ENCODE results near the gene VENTX. TPM values are rescaled to one million over a fixed set of nuclear protein-coding genes. Genes with fewer than 3 reads are reported as not detected.
"Not testable (repeated sequence)": the region's sequence is repeated elsewhere in the genome, so short reads cannot be mapped to it uniquely, and the experiment has no call there.

VENTX gene
- total RNA-seq, 1 experiment from 2014 or later, result 25.0 TPM

- peak overlapping the region; percentile 58 for H3K4me3 ChIP-seq (ENCODE audit: insufficient read depth, low read depth, low read length)
- no peak for DNase-seq
- no peaks in the 10 kb centered on the region for H3K36me3 ChIP-seq (replicated peaks; ENCODE audit: control insufficient read depth, insufficient read depth, low read length)
- peaks cover 44% of the 10 kb centered on the region for H3K27me3 ChIP-seq (ENCODE audit: control insufficient read depth, insufficient read depth, low read length)
Measured at GRCh38 chr10:133231244-133231945, 6.3 kb upstream of the VENTX start.

GRCh38 chr10:133231946-133232574, 5.6 kb upstream of the VENTX start:
- no peak for DNase-seq
- peak overlapping the region; percentile 58 for H3K4me3 ChIP-seq (ENCODE audit: insufficient read depth, low read depth, low read length)
- H3K27me3 ChIP-seq (ENCODE audit: control insufficient read depth, insufficient read depth, low read length), result peaks cover 51% of the 10 kb centered on the region
- H3K36me3 ChIP-seq (replicated peaks; ENCODE audit: control insufficient read depth, insufficient read depth, low read length), result no peaks in the 10 kb centered on the region

- not testable (repeated sequence) for DNase-seq; H3K4me3 ChIP-seq (ENCODE audit: insufficient read depth, low read depth, low read length); H3K36me3 ChIP-seq (replicated peaks; ENCODE audit: control insufficient read depth, insufficient read depth, low read length)
- peaks cover 49% of the 10 kb centered on the region for H3K27me3 ChIP-seq (ENCODE audit: control insufficient read depth, insufficient read depth, low read length)
Measured at GRCh38 chr10:133234796-133235195, 2.9 kb upstream of the VENTX start.

- peaks cover 47% of the 10 kb centered on the region for H3K27me3 ChIP-seq (ENCODE audit: control insufficient read depth, insufficient read depth, low read length)
- no peaks in the 10 kb centered on the region for H3K36me3 ChIP-seq (replicated peaks; ENCODE audit: control insufficient read depth, insufficient read depth, low read length)
- H3K4me3 ChIP-seq (ENCODE audit: insufficient read depth, low read depth, low read length), result peak overlapping the region; percentile 62
- DNase-seq, result peak; percentile 85
Measured at GRCh38 chr10:133235265-133235855, 2.3 kb upstream of the VENTX start.

DNA sequence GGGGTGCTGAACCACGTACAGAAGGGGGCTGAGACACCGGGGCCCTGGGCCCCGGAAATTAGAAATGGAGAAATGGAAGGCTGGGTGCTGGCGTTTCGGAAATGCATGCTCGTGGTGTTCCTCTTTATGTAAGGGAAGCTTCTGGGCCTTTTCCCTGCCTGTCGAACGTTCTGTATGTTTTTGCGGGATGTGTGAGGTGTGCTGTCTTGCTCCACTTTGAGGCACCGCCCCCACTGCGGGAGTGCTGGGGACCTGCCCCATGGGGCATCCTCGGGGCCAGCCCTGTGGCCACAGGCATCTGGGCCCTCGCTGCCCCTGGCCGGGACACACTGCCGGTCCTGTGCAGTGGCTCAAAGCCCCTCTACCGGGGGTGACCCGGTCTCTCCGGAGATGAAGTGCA, 1.7 kb upstream of the VENTX start:
- Histone ChIP-seq H3K27me3 (ENCODE audit: control insufficient read depth, insufficient read depth, low read length) (peaks cover 43% of the 10 kb centered on the region), H3K36me3 (replicated peaks; ENCODE audit: control insufficient read depth, insufficient read depth, low read length) (no peaks in the 10 kb centered on the region), H3K4me3 (ENCODE audit: insufficient read depth, low read depth, low read length) (peak overlapping the region; percentile 62)
- DNase-seq, result peak; percentile 81

DNA sequence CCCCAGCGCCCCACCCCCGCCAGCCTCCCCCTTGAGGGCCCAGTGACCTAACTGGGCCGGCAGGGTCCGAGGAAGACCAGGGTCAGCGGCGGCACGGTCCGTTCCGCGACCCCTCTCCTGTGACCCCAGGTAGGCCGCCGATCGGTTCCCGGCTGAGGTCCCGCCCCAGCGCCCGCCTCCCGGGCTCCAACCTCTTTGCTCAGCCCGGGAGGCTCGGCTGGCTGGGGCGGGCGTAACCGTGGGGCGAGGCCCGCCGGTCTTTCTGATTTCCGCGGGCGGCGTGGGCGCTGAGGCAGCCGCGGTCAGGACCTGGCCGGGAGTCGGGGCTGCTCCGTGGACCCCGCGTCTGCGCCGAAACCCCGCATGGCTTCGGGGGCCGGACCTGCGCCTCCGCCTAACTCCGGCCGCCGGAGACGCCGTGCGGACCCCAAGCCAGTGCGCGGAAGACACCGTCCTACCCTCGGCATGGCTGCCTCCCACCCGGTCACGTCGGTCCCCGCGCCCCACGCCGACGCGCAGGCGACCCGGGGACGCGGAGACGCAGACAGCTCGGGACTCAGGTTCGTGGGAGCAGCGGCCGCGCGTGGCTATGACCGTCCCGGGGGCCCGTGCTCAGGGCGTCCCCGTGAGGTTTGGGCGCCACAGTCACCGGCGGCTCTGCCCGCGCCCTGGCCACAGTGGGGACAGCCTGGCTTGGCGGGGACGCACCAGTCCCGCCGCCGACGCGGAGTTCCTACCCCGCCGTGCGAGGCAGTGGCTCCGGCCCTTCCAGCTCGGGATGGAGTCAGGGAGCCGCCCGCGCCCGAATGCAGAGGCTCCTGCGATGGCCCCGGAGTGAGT, 1.0 kb upstream of the VENTX start:
- peak; percentile 89 for DNase-seq
- peak overlapping the region; percentile 62 for H3K4me3 ChIP-seq (ENCODE audit: insufficient read depth, low read depth, low read length)

DNA sequence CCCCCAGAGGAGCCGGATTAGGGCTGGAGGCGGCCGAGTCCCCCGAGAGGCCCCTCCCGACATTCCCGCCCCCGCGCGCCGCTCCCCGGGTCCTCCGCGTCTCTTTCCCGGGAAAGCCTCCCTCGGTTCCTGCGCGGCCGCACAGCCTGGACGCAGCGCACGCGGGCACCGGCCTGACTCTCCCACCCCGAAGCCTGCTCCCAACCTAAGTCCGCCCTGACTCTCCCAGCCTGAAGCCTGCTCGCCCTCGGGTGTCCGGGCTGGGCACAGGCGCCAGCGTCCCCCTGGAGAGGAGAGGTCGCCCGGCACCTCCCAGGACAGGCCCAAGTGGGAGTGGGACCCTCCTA, 441 bp upstream of the VENTX start:
- Histone ChIP-seq H3K36me3 (replicated peaks; ENCODE audit: control insufficient read depth, insufficient read depth, low read length) (no peaks in the 10 kb centered on the region; the same call in 1 of the 2 replicates), H3K27me3 (ENCODE audit: control insufficient read depth, insufficient read depth, low read length) (peaks cover 33% of the 10 kb centered on the region), H3K4me3 (ENCODE audit: insufficient read depth, low read depth, low read length) (peak overlapping the region; percentile 62)
- peak; percentile 90 for DNase-seq

More for the DNA sequence above, 1.0 kb upstream of the VENTX start:
- H3K27me3 ChIP-seq (ENCODE audit: control insufficient read depth, insufficient read depth, low read length), result peaks cover 37% of the 10 kb centered on the region
- H3K36me3 ChIP-seq (replicated peaks; ENCODE audit: control insufficient read depth, insufficient read depth, low read length), result no peaks in the 10 kb centered on the region; the same call in 1 of the 2 replicates

- Histone ChIP-seq H3K36me3 (replicated peaks; ENCODE audit: control insufficient read depth, insufficient read depth, low read length) (no peaks in the 10 kb centered on the region; the same call in 1 of the 2 replicates), H3K27me3 (ENCODE audit: control insufficient read depth, insufficient read depth, low read length) (peaks cover 30% of the 10 kb centered on the region), H3K4me3 (ENCODE audit: insufficient read depth, low read depth, low read length) (peak overlapping the region; percentile 62)
- DNase-seq, result no peak
Measured at GRCh38 chr10:133238466-133238804, 780 bp downstream of the VENTX start.

- DNase-seq, result no peak
- no peaks in the 10 kb centered on the region; the same call in 1 of the 2 replicates for H3K36me3 ChIP-seq (replicated peaks; ENCODE audit: control insufficient read depth, insufficient read depth, low read length)
- H3K27me3 ChIP-seq (ENCODE audit: control insufficient read depth, insufficient read depth, low read length), result peaks cover 29% of the 10 kb centered on the region
- no peak overlapping the region for H3K4me3 ChIP-seq (ENCODE audit: insufficient read depth, low read depth, low read length)
Measured at GRCh38 chr10:133239990-133240389, 2.3 kb downstream of the VENTX start.

GRCh38 chr10:133241501-133242205, 4.0 kb downstream of the VENTX start:
- DNase-seq, result no peak
- Histone ChIP-seq H3K27me3 (ENCODE audit: control insufficient read depth, insufficient read depth, low read length) (peaks cover 13% of the 10 kb centered on the region), H3K36me3 (replicated peaks; ENCODE audit: control insufficient read depth, insufficient read depth, low read length) (no peaks in the 10 kb centered on the region; the same call in 1 of the 2 replicates), H3K4me3 (ENCODE audit: insufficient read depth, low read depth, low read length) (no peak overlapping the region)

- Histone ChIP-seq H3K36me3 (replicated peaks; ENCODE audit: control insufficient read depth, insufficient read depth, low read length) (no peaks in the 10 kb centered on the region; the same call in 1 of the 2 replicates), H3K4me3 (ENCODE audit: insufficient read depth, low read depth, low read length) (no peak overlapping the region), H3K27me3 (ENCODE audit: control insufficient read depth, insufficient read depth, low read length) (peaks cover 4% of the 10 kb centered on the region; the same call in 1 of the 2 replicates)
- no peak for DNase-seq
Measured at GRCh38 chr10:133242611-133243356, 5.1 kb downstream of the VENTX start.

- no peak overlapping the region for H3K4me3 ChIP-seq (ENCODE audit: insufficient read depth, low read depth, low read length)
Measured at GRCh38 chr10:133243593-133243992, 5.9 kb downstream of the VENTX start.

DNA sequence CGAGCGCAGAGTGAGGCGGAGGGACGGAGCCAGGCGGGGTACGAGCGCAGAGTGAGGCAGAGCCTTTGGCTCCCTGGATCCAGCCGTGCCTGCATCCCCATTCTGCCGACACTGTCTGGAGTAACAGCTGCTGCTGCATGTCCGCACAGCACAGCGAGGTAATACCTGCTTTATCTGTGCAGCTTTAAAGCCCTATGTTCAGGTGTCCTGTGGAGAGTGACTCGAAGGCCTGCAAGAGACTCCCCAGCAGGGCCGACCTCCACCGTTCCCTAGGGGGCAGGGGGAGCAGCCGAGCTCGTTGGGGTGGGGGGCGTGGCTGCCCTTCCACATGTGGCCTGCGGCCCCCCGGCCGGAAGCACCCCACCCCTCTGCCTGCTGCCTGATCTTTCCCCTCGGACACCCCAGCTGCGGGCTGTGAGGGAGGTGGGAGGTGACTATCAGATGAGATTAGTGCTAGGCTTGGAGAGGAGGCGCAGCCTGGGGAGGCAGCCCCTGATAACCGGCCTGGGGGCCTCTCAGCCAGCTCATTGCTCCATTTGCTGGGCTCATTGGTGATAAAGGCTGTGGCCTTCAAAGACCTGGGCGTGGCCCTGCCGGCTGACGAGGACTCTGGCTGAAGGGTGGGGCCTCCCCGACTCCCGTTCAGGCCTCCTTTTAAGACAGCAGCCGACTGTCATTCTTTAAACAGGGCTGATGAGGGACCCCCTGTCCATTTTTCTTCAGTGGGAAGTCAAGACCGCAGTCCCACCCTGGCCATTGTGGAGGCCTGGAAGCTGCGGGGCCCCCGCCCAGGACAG, 8.0 kb downstream of the VENTX start:
- H3K36me3 ChIP-seq (replicated peaks; ENCODE audit: control insufficient read depth, insufficient read depth, low read length), result no peaks in the 10 kb centered on the region; the same call in 1 of the 2 replicates
- DNase-seq, result no peak

More at GRCh38 chr10:133243593-133243992, 5.9 kb downstream of the VENTX start:
- no peaks in the 10 kb centered on the region; the same call in 1 of the 2 replicates for H3K36me3 ChIP-seq (replicated peaks; ENCODE audit: control insufficient read depth, insufficient read depth, low read length)
- peaks cover 2% of the 10 kb centered on the region; the same call in 1 of the 2 replicates for H3K27me3 ChIP-seq (ENCODE audit: control insufficient read depth, insufficient read depth, low read length)
- DNase-seq, result no peak

More for the DNA sequence above, 8.0 kb downstream of the VENTX start:
- Histone ChIP-seq H3K4me3 (ENCODE audit: insufficient read depth, low read depth, low read length) (no peak overlapping the region), H3K27me3 (ENCODE audit: control insufficient read depth, insufficient read depth, low read length) (no peaks in the 10 kb centered on the region)
